ENCODE measurements around the gene DLG2.

DNA sequence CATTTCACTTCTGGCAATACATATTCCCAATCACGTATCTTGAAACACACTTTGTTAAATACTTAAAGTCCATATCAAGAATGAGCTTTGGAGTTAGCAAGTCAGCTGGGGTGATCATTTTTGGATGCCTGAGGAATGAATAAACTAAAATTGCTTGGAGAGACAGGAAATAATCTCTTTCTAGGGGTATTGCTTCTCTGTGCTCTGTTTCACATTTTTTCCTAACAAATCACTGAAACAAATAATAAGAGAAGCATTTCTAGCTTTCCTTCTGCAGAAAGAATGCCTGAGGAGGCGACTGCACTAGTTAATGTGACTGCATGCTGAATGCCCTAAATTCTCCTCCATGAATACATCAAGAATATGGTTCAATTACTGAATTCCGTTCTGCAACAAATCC lies 1799.6 kb downstream of the DLG2 start:
- no peak for TF ChIP-seq POLR2AphosphoS5 (IDR thresholded peaks at IDR 0.05; ENCODE audit: insufficient read depth, low read depth, low read length)
- no peak for TF ChIP-seq POLR2A (IDR thresholded peaks at IDR 0.05; ENCODE audit: low read depth, low read length)
